ENCODE measurements around the gene MEPCE. TPM values are rescaled to one million over a fixed set of nuclear protein-coding genes. Genes with fewer than 3 reads are reported as not detected.
"Not testable (repeated sequence)": the region's sequence is repeated elsewhere in the genome, so short reads cannot be mapped to it uniquely, and the experiment has no call there.

MEPCE gene
- polyA plus RNA-seq, 1 donor: 49.2 TPM

GRCh38 chr7:100433276-100433591 lies 3.6 kb downstream of the MEPCE start:
- no peak for DNase-seq

DNA sequence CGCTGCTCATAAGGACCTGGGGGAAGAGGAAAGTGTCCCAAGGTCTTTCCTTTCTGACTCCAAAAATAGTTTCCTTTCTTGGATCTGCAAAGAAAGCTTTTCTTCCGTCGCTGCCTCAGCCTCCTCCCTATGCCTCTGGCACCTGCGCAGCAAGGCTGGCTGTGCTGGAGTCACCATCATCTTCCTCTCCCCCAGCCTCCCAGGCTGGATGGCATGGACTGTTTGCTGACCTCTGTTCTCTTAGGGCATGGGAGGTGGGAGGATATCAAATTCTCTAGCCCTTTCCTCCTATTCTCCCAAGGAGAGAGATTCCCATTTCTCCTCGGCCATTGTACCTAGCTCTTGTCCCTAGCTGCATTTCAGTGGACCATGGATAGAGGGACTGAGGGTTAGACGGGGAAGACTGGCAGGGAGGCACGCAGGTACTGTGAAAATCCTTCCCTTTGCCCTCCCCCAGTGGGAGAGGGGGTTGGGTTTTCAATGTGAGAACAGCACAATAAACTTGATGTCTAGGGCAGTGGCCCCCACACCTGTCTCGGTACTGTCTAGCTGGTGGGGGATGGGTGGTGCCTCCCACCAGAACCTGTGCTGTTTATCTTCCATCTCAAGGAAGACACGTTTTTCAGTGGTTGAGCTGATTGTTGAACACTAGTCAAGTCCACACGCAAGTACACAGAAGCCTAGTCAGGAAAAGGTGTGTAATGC lies 4.1 kb downstream of the MEPCE start:
- no peak for DNase-seq

DNA sequence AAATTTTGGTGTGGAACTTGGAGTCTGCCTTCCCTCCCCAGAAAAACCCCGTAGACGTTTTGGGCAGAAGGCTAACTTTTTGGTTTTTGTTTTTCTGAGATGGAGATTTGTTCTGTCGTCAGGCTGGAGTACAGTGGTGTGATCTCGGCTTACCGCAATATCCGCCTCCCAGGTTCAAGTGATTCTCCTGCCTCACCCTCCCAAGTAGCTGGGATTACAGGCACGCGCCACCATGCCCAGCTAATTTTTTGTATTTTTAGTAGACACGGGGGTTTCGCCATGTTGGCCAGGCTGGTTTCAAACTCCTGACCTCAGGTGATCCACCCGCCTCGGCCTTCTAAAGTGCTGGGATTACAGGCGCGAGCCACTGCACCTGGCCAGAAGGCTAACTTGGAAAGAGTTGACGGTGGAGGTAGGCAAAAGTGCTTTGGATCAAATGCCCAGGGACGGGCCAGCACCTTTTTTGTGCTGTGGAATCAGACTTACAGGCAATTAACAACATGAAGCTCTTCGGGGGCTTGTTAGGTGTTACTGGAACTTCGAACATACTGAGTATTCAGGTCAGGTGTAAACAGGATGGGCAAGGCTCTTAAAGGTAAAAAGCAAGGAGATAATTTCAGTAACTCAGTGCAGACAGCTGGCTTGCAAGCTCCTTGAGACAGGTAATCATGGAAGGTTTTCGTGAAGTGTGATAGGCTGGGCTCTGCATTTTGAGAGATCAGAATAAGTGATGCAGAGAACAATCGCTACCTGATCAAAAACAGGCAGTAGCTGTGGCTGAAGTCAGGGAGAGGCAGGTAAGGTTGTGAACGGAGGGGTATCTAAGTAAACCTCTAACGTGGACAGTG lies 4.9 kb downstream of the MEPCE start:
- DNase-seq: no peak

DNA sequence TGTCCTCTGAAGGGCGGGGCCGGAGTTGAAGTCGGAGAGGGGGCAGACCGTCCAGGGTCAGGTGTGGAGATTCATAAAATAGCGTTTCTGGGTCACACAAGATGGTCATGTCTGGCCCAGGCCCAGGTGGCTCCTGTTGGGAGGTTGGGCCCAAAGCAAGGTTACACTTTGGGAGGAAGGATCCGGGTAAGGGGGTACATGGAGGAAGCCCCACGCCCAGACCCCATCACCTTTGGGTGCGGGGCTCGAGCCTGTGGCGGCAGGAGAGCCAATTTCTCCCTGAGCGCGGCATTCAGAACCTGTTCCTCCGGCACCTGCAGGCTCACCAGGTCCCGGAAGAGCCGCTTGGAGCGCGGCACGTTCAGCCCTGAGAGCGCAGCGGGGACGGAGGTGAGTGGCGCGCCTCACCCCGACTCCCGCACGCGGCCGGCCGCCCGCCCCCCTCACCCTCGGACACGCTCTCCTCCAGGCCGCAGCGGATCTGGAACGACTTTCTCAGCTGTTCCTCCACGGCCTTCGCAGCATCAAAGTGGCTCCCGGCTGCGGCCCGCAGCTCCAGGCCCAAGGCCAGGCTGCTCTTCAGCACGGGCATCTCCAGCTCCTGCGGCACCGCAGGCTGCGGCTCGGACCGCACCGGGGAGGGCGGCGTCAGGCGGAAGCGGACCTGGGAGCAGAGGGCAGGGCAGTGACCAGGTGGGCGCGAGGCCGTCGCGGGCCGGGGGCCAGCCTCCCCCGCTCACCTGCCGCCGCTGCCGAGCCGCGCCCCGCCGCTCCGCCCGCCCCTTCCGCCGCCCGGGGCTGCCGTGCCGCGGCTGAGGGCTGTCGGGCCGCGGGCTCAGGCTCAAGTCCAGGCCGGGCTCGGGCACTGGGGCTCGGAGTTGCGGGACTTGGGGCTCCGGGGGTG lies 6.0 kb downstream of the MEPCE start:
- DNase-seq: no peak

GRCh38 chr7:100437150-100438100 lies 7.8 kb downstream of the MEPCE start:
- no peak for DNase-seq

DNA sequence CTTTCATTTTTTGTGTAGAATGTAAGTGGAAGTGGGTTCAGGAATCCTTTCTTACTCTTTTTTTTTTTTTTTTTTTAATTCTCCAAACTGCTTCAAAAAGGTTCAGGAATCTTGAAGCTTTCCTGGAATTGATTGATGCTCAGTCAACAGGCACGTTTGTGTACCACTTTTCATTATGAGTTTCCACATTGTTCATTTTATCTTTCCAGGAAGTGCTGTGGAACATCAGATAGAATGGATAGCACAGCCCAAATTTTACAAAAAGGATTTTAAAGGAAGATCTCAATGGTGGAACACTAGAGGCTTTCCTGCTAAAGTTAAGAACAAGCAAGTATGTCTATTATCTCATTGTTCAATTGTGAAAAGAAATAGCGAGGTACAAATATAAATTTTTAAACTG lies 8.5 kb downstream of the MEPCE start:
- DNase-seq: no peak

GRCh38 chr7:100438731-100439130 lies 9.1 kb downstream of the MEPCE start:
- DNase-seq: not testable (repeated sequence)

DNA sequence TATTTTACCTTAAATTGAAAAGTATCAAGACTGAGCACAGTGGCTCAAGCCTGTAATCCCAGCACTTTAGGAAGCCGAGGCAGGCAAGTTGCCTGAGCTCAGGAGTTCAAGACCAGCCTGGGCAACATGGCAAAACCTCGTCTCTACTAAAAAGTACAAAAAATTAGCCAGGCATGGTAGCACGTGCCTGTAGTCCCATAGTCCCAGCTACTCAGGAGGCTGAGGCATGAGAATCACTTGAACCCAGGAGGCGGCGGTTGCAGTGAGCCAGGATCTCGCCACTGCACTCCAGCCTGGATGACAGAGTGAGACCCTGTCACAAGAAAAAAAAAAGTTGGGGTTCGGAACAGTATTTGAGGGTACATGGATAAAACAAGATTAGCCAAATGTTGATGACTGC lies 9.6 kb downstream of the MEPCE start:
- not testable (repeated sequence) for DNase-seq

- DNase-seq: no peak
These were observed 12.3 kb downstream of the MEPCE start for GRCh38 chr7:100441641-100442535.

GRCh38 chr7:100443096-100443840 lies 13.6 kb downstream of the MEPCE start:
- no peak for DNase-seq

- DNase-seq: no peak
These were observed 15.0 kb downstream of the MEPCE start for GRCh38 chr7:100444311-100445278.

GRCh38 chr7:100446040-100446439 lies 16.4 kb downstream of the MEPCE start:
- no peak for DNase-seq

GRCh38 chr7:100447363-100447762 lies 17.7 kb downstream of the MEPCE start:
- not testable (repeated sequence) for DNase-seq

DNA sequence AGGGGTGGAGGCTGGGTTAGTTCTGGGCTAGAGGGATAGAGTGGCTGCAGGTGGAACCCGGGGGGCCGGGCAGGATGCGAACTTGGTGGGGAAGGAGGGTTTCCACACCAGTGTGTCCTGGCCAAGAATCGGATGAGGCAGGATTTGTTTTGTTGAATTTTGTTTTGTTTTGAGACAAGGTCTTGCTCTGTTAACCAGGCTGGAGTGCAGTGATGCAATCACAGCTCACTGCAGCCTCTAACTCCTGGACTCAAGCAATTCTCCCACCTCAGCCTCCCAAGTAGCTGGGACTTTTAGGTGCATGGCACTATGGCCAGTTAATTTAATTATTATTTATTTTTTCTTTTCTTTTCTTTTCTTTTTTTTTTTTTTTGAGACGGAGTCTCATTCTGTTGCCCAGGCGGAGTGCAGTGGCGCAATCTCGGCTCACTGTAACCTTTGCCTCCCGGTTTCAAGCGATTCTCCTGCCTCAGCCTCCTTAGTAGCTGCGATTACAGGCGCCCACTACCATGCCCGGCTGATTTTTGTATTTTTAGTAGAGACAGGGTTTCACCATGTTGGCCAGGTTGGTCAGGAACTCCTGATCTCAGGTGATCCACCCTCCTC lies 19.7 kb downstream of the MEPCE start:
- DNase-seq: no peak

DNA sequence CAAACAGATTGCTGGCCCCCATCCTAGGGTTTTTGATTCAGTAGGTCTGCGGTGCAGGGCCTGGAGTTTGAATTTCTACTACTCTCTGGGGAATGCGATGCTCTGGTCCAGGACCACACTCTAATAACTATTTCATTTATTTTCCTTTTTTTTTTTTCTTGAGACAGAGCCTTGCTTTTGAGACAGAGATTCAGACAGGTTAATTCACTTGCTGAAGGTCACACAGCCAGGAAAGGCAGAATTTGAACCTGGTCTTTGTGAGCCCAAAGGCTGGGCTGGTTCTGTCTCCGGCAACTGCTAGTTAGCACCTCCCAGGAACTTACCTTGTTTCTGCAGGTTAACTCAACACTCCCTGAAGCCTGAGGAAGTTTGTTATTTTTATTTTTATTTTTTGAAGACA lies 22.9 kb downstream of the MEPCE start:
- DNase-seq: no peak

- DNase-seq: not testable (repeated sequence)
These were observed 24.2 kb downstream of the MEPCE start for GRCh38 chr7:100453854-100454253.

DNA sequence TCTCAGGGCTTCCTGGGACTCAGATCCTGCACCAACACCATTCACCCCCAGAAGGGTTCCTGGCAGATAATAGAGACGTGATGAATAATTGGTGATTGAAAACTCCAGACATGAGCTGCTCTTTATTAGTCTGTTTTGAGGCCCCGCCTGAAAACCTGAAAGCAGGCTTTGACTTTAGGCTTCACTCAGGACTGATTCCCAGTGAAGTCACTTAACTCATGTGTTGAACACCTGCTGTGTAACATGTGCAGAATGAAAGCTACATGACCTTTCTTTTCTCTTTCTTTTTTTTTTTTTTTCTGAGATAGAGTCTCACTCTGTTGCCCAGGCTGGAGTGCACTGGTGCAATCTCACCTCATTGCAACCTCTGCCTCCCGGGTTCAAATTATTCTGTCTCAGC lies 25.6 kb downstream of the MEPCE start:
- DNase-seq: no peak

- no peak for DNase-seq
These were observed 26.9 kb downstream of the MEPCE start for GRCh38 chr7:100456562-100456961.
